WTC11 (cell line): ENCODE data around the gene PPDPF. TPM values are rescaled to one million over a fixed set of nuclear protein-coding genes. Genes with fewer than 3 reads are reported as not detected.
A peak's percentile ranks its signal among the peaks of the same experiment; 100 is the strongest.

ENCODE experiments used
- ATAC-seq: fragments of 200-7000 bp; cut with Tn5 transposase; 2 replicates; pipeline ENCODE4 v1.10.0; 2021; ENCODE audit warnings: mild to moderate bottlenecking, moderate library complexity
- CTCF ChIA-PET: fragments of 300-600 bp; sonication (Branson Sonifier 250); formaldehyde crosslinking; loops from one replicate; lab custom pipeline; 2021; ENCODE audit warnings: antibody characterized with exemption; lab: Charles Lee
- POLR2A ChIA-PET: fragments of 350-600 bp; sonication (Branson Sonifier 250); formaldehyde crosslinking; loops from one replicate; lab custom pipeline; 2021; ENCODE audit warnings: antibody characterized with exemption; lab: Charles Lee
- DNase-seq: peaks from one replicate; pipeline ENCODE4 v3.0.0; 2021; ENCODE audit warnings: low spot score
- H3K27ac Mint-ChIP-seq: 2 replicates; pipeline ENCODE4 v1.8.0; 2021; ENCODE audit warnings: mixed read lengths
- H3K27me3 Mint-ChIP-seq: 2 replicates; pipeline ENCODE4 v1.8.0; 2021; ENCODE audit warnings: low read depth, mild to moderate bottlenecking, moderate library complexity, mixed read lengths
- H3K36me3 Mint-ChIP-seq: 2 replicates; pipeline ENCODE4 v1.8.0; 2021; ENCODE audit warnings: mixed read lengths
- H3K4me1 Mint-ChIP-seq: 2 replicates; pipeline ENCODE4 v1.8.0; 2022; ENCODE audit warnings: mixed read lengths
- H3K4me3 Mint-ChIP-seq: 2 replicates; pipeline ENCODE4 v1.8.0; 2021; ENCODE audit warnings: mild to moderate bottlenecking, moderate library complexity, mixed read lengths
- H3K9me3 Mint-ChIP-seq: 2 replicates; pipeline ENCODE4 v1.8.0; 2021; ENCODE audit warnings: mixed read lengths
- FOXP1 ChIP-seq: sonication (generic); formaldehyde crosslinking; IDR thresholded peaks from 2 replicates; pipeline ENCODE4 v1.8.0; 2022; ENCODE audit warnings: missing genetic modification reagents, mild to moderate bottlenecking, moderate library complexity, borderline replicate concordance
- GABPB1 ChIP-seq: sonication (generic); formaldehyde crosslinking; IDR thresholded peaks from 2 replicates; pipeline ENCODE4 v1.8.1; 2023; ENCODE audit warnings: mild to moderate bottlenecking, missing genetic modification reagents
- JAZF1 ChIP-seq: fragments of 250-450 bp; sonication (Bioruptor Pico); IDR thresholded peaks from 2 replicates; pipeline ENCODE4 v1.9.0; 2021; ENCODE audit warnings: moderate library complexity, mild to moderate bottlenecking, inconsistent platforms
- KAT7 ChIP-seq: sonication (generic); formaldehyde crosslinking; IDR thresholded peaks from 2 replicates; pipeline ENCODE4 v1.8.1; 2023; ENCODE audit warnings: missing genetic modification reagents, mild to moderate bottlenecking, borderline replicate concordance
- MXD4 ChIP-seq: fragments of 250-450 bp; sonication (Bioruptor Pico); IDR thresholded peaks from 2 replicates; pipeline ENCODE4 v1.8.0; 2021; ENCODE audit warnings: mild to moderate bottlenecking, moderate library complexity, borderline replicate concordance
- MYBL2 ChIP-seq: sonication (generic); formaldehyde crosslinking; IDR thresholded peaks from 2 replicates; pipeline ENCODE4 v1.8.1; 2023; ENCODE audit warnings: mild to moderate bottlenecking, moderate library complexity, missing genetic modification reagents
- NFATC4 ChIP-seq: fragments of 250-450 bp; sonication (Bioruptor Pico); IDR thresholded peaks from 2 replicates; pipeline ENCODE4 v1.9.0; 2021; ENCODE audit warnings: mild to moderate bottlenecking
- RELA ChIP-seq: sonication (generic); formaldehyde crosslinking; IDR thresholded peaks from 2 replicates; pipeline ENCODE4 v1.8.1; 2022; ENCODE audit warnings: missing genetic modification reagents, mild to moderate bottlenecking, borderline replicate concordance
- TP53 ChIP-seq: sonication (generic); formaldehyde crosslinking; IDR thresholded peaks from 2 replicates; pipeline ENCODE4 v1.8.1; 2023; ENCODE audit warnings: mild to moderate bottlenecking, missing genetic modification reagents
- ZNF219 ChIP-seq: sonication (generic); formaldehyde crosslinking; IDR thresholded peaks from 2 replicates; pipeline ENCODE4 v1.8.0; 2023; ENCODE audit warnings: missing genetic modification reagents, mild to moderate bottlenecking, borderline replicate concordance
- ZNF396 ChIP-seq: fragments of 250-450 bp; sonication (Bioruptor Pico); IDR thresholded peaks from 2 replicates; pipeline ENCODE4 v1.8.0; 2021; ENCODE audit warnings: mild to moderate bottlenecking, moderate library complexity, borderline replicate concordance
- total RNA-seq: library from RNA; stranded (reverse); gene quantifications from 3 replicates; pipeline ENCODE4 v1.2.3, GENCODE V29; 2021
- TF ChIP-seq, protein P1 (sequence below): fragments of 200-600 bp; IDR thresholded peaks from 2 replicates; pipeline ENCODE4 v1.8.0; 2022; ENCODE audit warnings: antibody characterized with exemption
- TF ChIP-seq, protein P2 (sequence below): sonication (generic); formaldehyde crosslinking; IDR thresholded peaks from 2 replicates; pipeline ENCODE4 v1.8.1; 2023; ENCODE audit warnings: mild to moderate bottlenecking, missing genetic modification reagents
- TF ChIP-seq, protein P3 (sequence below): sonication (generic); formaldehyde crosslinking; IDR thresholded peaks from 2 replicates; pipeline ENCODE4 v1.8.1; 2022; ENCODE audit warnings: low read depth, missing genetic modification reagents, borderline replicate concordance
- TF ChIP-seq, protein P4 (sequence below): sonication (generic); formaldehyde crosslinking; IDR thresholded peaks from 2 replicates; pipeline ENCODE4 v1.8.1; 2023; ENCODE audit warnings: mild to moderate bottlenecking, missing genetic modification reagents
- TF ChIP-seq, protein P5 (sequence below): fragments of 250-450 bp; sonication (Bioruptor Pico); IDR thresholded peaks from 2 replicates; pipeline ENCODE4 v1.9.0; 2021; ENCODE audit warnings: mild to moderate bottlenecking, borderline replicate concordance
- TF ChIP-seq, protein P6 (sequence below): sonication (generic); formaldehyde crosslinking; conservative IDR thresholded peaks from 2 replicates; pipeline ENCODE4 v1.8.1; 2022; ENCODE audit warnings: mild to moderate bottlenecking, missing genetic modification reagents

Gene PPDPF
- total RNA-seq, 1 experiment from 2014 or later = 170 TPM

DNA sequence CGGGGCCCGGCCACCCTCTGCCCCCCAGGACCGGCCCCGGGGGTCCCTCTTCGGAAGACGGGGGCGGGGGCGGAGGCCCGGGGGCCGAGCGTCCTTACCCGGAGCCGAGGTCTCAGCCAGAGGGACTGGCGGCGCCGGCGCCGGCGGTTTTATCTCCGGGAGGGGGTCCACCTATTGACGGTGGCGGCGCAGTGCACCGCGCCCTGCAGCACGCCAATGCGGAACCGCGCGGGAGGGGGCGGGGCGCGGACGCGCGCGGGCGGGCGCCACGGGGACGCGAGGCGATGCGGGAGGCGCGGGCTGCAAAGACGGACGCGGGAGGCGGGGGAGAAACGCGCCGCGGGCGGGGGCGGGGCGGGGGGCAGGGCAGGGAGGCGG lies 21.6 kb upstream of the PPDPF start, which contains the start of gene EEF1A2:
Gene EEF1A2, minus strand, starts transcription at position 124 of the 378 bp plus-strand sequence. CDS start 1,320 bp downstream, outside the sequence.
- CTCF ChIA-PET = no interaction called here
- ATAC-seq (0 out of 2 replicates have a peak, but pooled peaks have one; percentile 2), DNase-seq (no peak)
- POLR2A ChIA-PET = no interaction called here
- peak within 1 kb of the TSS; percentile 59 for H3K4me3 Mint-ChIP-seq
- H3K36me3 Mint-ChIP-seq = no peaks in the 10 kb centered on the region
- H3K27ac Mint-ChIP-seq = no peak within 1 kb of the TSS
- peak; percentile 33; the same call in 1 of the 2 replicates for TF ChIP-seq TP53 (CRISPR knock-in tag)
- TF ChIP-seq ZNF219 (CRISPR knock-in tag) = no peak
- peaks cover under 1% of the 10 kb centered on the region; the same call in 1 of the 2 replicates for H3K9me3 Mint-ChIP-seq
- H3K4me1 Mint-ChIP-seq = peaks cover 7% of the 10 kb centered on the region
- H3K27me3 Mint-ChIP-seq = peaks cover 40% of the 10 kb centered on the region

DNA sequence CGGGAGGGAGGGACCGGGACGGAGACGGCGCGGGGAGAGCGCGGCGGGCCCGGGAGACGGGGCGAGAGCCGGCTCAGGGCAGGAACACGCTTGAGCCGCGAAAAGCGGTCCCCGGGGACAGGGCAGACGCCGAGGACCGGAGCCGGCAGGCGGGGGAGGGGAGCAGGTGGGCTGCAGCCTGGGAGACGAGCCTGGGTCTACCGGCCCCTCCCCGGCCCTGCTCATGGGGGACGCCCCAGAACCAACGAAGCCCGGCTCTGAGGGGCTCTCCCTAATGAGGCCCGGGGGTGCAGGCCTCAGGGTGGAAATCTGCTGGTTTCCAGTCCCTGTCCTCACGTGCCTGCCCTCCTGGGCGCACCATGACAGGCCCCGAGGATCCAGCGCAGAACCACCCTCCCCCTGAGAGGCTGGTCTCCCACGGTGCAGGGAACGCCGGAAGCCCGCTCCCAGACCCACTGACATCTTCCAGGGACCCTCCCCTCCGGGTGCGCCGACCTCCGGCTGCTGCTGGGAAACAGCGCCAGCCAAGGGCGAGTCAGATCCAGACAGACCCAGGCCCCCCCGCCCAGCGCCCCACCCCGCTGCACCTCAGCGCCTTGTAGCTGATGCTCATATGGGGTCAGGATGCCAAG lies 21.1 kb upstream of the PPDPF start:
- H3K9me3 Mint-ChIP-seq = peaks cover 3% of the 10 kb centered on the region; the same call in 1 of the 2 replicates
- DNase-seq (peak; percentile 48), ATAC-seq (peak; percentile 9)
- CTCF ChIA-PET = interaction anchor here (0.8 kb wide), 1 partner anchor 12 kb away, joined by 5 read pairs; no protein-coding TSS in a partner anchor
- H3K27ac Mint-ChIP-seq = no peak overlapping the region
- peaks cover 45% of the 10 kb centered on the region for H3K27me3 Mint-ChIP-seq
- peak overlapping the region; percentile 27; the same call in 1 of the 2 replicates for H3K4me3 Mint-ChIP-seq
- peaks cover 7% of the 10 kb centered on the region for H3K4me1 Mint-ChIP-seq
- POLR2A ChIA-PET = no interaction called here
- TF ChIP-seq, protein P1, sequence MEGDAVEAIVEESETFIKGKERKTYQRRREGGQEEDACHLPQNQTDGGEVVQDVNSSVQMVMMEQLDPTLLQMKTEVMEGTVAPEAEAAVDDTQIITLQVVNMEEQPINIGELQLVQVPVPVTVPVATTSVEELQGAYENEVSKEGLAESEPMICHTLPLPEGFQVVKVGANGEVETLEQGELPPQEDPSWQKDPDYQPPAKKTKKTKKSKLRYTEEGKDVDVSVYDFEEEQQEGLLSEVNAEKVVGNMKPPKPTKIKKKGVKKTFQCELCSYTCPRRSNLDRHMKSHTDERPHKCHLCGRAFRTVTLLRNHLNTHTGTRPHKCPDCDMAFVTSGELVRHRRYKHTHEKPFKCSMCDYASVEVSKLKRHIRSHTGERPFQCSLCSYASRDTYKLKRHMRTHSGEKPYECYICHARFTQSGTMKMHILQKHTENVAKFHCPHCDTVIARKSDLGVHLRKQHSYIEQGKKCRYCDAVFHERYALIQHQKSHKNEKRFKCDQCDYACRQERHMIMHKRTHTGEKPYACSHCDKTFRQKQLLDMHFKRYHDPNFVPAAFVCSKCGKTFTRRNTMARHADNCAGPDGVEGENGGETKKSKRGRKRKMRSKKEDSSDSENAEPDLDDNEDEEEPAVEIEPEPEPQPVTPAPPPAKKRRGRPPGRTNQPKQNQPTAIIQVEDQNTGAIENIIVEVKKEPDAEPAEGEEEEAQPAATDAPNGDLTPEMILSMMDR = no peak
- TF ChIP-seq, protein P2, sequence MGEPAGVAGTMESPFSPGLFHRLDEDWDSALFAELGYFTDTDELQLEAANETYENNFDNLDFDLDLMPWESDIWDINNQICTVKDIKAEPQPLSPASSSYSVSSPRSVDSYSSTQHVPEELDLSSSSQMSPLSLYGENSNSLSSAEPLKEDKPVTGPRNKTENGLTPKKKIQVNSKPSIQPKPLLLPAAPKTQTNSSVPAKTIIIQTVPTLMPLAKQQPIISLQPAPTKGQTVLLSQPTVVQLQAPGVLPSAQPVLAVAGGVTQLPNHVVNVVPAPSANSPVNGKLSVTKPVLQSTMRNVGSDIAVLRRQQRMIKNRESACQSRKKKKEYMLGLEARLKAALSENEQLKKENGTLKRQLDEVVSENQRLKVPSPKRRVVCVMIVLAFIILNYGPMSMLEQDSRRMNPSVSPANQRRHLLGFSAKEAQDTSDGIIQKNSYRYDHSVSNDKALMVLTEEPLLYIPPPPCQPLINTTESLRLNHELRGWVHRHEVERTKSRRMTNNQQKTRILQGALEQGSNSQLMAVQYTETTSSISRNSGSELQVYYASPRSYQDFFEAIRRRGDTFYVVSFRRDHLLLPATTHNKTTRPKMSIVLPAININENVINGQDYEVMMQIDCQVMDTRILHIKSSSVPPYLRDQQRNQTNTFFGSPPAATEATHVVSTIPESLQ (CRISPR knock-in tag) = 0 out of 2 replicates have a peak, but pooled peaks have one; percentile 27
- TF ChIP-seq JAZF1 (CRISPR knock-in tag) = no peak
- TF ChIP-seq, all 79 proteins: peak for 1
- no peaks in the 10 kb centered on the region for H3K36me3 Mint-ChIP-seq

DNA sequence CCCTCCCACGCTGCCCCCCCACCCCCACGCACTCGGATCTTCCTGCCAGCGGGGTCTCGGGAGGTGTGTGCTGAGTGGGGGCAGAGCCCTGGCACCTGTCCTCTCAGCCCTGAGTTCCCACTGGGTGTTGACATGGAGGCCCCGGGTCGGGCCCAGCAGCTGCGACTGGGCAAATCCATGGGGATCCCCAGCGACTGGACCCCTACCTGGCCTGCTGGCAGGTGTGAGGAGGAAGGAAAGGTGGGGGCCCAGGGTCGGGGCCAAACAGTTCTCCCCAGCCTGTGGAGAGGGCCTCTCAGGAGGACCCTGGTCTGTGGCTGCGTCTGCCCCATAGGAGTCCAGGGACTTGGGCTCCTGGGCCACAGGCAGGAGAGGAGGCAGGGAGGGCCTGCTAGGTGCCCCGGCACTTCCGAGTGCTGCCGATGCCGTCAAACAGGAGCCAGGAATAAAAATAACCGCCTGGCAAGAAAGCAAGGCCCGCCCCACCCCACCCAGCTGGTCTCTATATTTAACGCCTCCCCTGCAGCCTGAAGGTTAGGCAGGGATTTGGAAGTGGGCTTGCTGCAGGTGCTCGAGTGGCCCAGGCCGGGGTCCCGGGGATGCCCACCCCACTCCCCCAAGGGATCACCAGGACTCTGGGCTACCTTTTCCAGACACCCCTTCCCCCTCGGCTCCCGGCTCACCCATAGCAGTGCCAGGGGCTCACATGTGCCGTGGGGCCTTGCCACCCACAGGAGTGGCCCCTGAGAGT lies 20.2 kb upstream of the PPDPF start:
- ChIA-PET POLR2A (no interaction called here), CTCF (interaction anchor here (0.8 kb wide), 1 partner anchor 13 kb away, joined by 5 read pairs; no protein-coding TSS in a partner anchor)
- 0 out of 2 replicates have a peak, but pooled peaks cover 2% of the 10 kb centered on the region for H3K36me3 Mint-ChIP-seq
- H3K27me3 Mint-ChIP-seq = peaks cover 53% of the 10 kb centered on the region
- no peak for ATAC-seq
- H3K4me1 Mint-ChIP-seq = peaks cover 7% of the 10 kb centered on the region
- H3K27ac Mint-ChIP-seq = no peak overlapping the region
- DNase-seq = no peak
- 0 out of 2 replicates have a peak overlapping the region, but pooled peaks have one; percentile 14 for H3K4me3 Mint-ChIP-seq
- H3K9me3 Mint-ChIP-seq = peaks cover 10% of the 10 kb centered on the region
- TF ChIP-seq NFATC4 (CRISPR knock-in tag) (no peak), KAT7 (no peak), JAZF1 (CRISPR knock-in tag) (no peak), MXD4 (CRISPR knock-in tag) (no peak), FOXP1 (no peak), RELA (no peak), MYBL2 (CRISPR knock-in tag) (no peak), GABPB1 (CRISPR knock-in tag) (no peak), ZNF396 (CRISPR knock-in tag) (no peak)
- TF ChIP-seq, protein P3, sequence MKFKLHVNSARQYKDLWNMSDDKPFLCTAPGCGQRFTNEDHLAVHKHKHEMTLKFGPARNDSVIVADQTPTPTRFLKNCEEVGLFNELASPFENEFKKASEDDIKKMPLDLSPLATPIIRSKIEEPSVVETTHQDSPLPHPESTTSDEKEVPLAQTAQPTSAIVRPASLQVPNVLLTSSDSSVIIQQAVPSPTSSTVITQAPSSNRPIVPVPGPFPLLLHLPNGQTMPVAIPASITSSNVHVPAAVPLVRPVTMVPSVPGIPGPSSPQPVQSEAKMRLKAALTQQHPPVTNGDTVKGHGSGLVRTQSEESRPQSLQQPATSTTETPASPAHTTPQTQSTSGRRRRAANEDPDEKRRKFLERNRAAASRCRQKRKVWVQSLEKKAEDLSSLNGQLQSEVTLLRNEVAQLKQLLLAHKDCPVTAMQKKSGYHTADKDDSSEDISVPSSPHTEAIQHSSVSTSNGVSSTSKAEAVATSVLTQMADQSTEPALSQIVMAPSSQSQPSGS (CRISPR knock-in tag) = no peak
- TF ChIP-seq, protein P4, sequence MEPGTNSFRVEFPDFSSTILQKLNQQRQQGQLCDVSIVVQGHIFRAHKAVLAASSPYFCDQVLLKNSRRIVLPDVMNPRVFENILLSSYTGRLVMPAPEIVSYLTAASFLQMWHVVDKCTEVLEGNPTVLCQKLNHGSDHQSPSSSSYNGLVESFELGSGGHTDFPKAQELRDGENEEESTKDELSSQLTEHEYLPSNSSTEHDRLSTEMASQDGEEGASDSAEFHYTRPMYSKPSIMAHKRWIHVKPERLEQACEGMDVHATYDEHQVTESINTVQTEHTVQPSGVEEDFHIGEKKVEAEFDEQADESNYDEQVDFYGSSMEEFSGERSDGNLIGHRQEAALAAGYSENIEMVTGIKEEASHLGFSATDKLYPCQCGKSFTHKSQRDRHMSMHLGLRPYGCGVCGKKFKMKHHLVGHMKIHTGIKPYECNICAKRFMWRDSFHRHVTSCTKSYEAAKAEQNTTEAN = no peak
- TF ChIP-seq, protein P5, sequence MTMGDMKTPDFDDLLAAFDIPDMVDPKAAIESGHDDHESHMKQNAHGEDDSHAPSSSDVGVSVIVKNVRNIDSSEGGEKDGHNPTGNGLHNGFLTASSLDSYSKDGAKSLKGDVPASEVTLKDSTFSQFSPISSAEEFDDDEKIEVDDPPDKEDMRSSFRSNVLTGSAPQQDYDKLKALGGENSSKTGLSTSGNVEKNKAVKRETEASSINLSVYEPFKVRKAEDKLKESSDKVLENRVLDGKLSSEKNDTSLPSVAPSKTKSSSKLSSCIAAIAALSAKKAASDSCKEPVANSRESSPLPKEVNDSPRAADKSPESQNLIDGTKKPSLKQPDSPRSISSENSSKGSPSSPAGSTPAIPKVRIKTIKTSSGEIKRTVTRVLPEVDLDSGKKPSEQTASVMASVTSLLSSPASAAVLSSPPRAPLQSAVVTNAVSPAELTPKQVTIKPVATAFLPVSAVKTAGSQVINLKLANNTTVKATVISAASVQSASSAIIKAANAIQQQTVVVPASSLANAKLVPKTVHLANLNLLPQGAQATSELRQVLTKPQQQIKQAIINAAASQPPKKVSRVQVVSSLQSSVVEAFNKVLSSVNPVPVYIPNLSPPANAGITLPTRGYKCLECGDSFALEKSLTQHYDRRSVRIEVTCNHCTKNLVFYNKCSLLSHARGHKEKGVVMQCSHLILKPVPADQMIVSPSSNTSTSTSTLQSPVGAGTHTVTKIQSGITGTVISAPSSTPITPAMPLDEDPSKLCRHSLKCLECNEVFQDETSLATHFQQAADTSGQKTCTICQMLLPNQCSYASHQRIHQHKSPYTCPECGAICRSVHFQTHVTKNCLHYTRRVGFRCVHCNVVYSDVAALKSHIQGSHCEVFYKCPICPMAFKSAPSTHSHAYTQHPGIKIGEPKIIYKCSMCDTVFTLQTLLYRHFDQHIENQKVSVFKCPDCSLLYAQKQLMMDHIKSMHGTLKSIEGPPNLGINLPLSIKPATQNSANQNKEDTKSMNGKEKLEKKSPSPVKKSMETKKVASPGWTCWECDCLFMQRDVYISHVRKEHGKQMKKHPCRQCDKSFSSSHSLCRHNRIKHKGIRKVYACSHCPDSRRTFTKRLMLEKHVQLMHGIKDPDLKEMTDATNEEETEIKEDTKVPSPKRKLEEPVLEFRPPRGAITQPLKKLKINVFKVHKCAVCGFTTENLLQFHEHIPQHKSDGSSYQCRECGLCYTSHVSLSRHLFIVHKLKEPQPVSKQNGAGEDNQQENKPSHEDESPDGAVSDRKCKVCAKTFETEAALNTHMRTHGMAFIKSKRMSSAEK (CRISPR knock-in tag) = no peak
- TF ChIP-seq, protein P6, sequence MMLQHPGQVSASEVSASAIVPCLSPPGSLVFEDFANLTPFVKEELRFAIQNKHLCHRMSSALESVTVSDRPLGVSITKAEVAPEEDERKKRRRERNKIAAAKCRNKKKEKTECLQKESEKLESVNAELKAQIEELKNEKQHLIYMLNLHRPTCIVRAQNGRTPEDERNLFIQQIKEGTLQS = no peak
